Measurements from ENCODE around the gene SPSB1. TPM values are rescaled to one million over a fixed set of nuclear protein-coding genes. Genes with fewer than 3 reads are reported as not detected.

The SPSB1 gene
- 15.1 TPM for total RNA-seq

- peak; percentile 80 for DNase-seq (ENCODE audit: low spot score)
Observed at GRCh38 chr1:9292361-9293240, at the start of gene SPSB1. Gene SPSB1, plus strand, starts transcription at chr1:9292894. Its CDS starts 62,998 bp downstream, at chr1:9355892.

- DNase-seq (ENCODE audit: low spot score) = no peak
Observed at GRCh38 chr1:9243066-9243739, 49.5 kb upstream of the SPSB1 start.

- peak; percentile 79 for DNase-seq (ENCODE audit: low spot score)
Observed at GRCh38 chr1:9244501-9245229, 48.0 kb upstream of the SPSB1 start.

DNA sequence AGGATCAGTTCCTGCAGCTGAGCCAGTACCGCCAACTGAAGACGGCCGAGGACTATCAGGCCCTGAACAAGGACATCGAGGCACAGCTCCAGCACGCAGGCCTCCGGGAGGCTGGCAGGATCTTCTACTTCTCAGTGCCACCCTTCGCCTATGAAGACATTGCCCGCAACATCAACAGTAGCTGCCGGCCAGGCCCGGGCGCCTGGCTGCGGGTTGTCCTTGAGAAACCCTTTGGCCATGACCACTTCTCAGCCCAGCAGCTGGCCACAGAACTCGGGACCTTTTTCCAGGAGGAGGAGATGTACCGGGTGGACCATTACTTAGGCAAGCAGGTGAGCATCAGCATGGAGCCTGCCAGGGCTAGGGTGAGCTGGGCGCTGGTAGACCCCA, 47.5 kb upstream of the SPSB1 start:
- DNase-seq (ENCODE audit: low spot score) = no peak

DNA sequence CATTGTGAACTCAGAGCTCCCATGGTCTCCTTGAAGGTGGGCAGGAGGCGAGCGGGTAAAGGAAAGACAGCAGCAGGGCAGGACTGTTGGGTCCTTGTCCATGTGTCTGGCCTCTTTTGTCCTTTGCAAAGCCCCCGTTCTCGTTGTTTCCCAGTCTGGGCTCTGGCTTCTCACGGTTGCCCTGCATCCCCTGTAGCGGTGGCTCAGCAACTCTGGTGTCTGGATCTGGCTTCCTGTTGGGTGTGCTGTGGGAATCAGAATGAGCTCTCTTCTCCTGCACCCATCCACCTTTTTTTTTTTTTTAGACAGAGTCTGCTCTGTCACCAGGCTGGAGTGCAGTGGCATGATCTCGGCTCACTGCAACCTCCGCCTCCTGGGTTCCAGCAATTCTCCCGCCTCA, 47.0 kb upstream of the SPSB1 start:
- no peak for DNase-seq (ENCODE audit: low spot score)

GRCh38 chr1:9246215-9246614, 46.5 kb upstream of the SPSB1 start:
- no peak for DNase-seq (ENCODE audit: low spot score)

DNA sequence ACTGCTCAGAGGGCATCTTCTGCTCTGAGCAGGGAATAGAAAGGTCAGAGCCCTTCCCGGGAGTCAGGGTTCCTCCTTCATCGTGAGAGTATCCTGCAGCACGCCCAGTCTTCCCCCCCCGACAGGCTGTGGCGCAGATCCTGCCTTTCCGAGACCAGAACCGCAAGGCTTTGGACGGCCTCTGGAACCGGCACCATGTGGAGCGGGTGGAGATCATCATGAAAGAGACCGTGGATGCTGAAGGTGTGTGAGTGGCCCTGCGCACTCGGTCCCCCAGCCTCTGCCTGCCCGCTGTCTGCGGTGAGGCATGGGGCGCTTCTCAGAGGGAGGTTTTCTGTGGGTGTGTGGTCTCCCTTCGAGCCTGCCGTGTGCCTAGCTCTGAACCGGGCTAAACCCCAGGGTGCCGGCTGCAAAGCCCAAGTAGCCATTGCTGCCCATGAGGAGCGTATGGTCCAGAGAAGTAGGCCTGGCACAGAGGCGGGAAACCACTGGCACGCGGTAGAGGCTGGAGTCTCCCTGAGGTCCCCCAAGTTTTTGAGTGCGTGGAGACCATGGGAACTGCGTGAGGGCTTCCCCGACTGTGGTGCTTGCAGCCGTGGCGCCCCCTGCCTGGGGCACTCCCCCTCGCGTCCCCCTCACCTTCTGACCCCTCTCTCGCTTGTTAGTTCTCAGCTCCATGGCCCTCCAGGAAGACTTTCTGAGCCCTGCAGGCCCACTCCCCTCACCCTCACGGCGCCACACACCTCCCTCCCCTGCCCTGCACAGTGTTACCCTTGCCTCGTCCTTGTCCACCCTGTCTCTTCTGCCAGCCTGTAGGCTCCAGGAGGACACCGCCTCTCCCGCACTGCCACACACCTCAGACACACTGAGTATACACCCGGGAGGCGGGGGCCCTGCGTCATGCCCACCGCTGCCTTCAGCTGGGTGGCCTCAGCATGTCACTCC, 45.6 kb upstream of the SPSB1 start:
- no peak for DNase-seq (ENCODE audit: low spot score)

DNA sequence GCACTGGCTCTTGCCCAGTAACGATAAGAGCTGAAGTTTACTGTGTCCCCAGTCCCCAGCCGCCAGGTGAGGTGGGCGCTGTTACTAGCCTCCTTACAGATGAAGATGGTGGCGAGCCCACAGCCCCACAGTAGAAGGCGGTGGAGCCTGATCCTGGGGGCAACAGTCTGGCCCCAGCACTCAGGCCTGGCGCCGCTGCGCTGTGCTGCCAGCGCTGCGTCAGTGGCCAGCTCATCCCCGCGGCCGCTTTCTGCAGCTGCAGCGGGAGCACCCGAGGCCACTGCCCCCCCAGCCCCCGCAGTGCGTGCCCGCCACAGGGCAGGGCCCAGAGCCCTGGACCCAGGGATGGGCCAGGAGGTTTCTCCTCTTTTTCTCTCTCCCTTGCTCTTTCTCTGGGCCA, 44.8 kb upstream of the SPSB1 start:
- no peak for DNase-seq (ENCODE audit: low spot score)

GRCh38 chr1:9248341-9249262, 44.1 kb upstream of the SPSB1 start:
- DNase-seq (ENCODE audit: low spot score) = no peak

DNA sequence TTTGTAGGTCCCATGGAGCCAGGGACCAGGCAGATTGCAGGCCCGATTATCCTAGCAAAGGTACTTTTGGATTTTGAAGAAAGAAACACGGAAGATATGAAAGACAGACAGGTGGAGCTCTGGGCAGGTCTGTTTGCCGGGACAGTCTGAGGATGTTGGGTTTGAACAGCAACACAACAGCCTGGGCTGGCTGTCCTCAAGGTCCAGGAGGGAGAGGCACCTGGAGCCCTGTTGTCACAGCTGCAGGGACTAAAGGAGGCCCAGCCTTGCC, 43.5 kb upstream of the SPSB1 start:
- no peak for DNase-seq (ENCODE audit: low spot score)

DNA sequence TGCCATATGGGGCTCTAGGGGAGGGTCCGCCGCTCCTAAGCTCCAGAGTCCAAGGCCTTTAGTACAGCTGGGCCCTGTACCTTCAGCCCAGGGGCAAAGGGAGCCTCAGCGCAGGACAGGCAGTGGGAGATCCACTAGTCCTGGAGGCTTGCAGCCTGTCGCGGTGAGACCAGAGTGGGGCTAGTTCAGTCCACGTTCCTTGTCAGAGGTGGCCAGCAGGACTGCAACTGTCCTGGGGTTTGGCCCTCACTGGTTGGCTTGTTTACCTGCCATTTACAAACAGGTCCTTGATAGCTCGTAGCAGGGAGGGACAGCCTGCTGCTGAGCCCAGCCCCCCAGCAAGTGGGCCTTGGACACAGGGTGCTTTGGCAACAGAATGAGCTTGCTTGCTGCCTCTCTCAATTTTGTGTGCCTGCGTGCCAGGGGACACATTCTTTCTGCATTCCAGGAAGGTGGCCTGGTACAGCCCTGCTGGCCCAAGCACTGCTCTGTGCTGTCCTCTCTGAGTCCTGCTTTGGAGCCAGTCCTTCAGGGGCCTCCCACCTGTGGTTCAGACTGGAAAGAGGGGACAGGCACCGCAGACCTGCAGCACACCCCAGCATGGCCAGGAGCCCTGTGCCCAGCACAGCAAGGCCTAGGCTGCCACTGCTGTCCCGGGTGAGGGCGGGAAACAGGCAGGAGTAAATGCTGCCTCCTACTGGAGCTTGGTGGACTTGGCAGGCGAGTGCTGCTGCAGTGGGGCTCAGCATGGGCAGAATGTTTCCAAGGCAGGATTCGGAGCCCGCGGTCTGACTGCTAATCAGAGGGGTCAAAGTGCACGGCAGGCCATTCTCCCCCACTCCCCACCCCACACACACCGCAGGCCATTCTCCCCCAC, 42.9 kb upstream of the SPSB1 start:
- no peak for DNase-seq (ENCODE audit: low spot score)

DNA sequence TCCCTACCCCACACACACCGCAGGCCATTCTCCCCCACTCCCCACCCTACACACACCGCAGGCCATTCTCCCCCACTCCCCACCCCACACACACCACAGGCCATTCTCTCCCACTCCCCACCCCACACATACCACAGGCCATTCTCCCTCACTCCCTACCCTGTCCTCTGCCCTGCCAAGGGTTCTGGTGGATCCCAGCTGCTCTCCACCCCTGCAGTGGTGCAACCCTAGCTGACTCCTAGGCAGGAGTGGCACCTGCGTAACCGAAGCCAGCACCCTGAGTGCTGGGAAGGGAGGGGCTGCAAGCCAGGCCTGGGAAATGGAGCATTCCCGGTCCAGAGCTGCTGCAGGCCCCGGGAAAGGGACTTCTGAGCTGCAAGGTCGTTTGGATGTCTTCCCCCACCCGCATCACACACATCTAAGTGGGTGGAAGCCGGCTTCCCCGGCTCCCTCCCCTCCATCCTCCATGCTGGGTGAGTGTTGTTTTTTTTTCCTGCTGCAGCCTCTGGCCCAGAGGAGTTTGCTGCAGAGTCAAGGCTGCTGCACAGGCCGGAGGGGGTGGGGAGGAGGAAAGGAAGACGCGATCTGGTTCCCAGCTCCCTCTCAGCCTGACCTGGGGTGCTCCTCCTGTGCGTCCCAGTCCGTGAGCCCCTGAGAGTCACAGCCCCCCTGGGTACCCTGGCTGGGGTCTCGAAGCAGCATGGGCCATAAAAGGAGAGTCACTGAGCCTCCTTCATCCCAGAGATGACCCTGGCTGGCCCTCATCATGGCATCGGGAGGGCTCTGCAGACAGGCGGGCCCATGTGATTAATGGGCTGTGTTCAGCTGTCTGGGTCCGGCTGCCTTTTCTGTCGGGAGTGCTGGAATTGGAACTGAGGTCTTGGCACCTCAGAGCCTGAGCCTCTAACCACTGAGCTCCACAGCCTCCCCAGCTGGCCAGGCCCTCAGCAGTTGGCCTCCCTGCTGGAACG, 42.0 kb upstream of the SPSB1 start:
- DNase-seq (ENCODE audit: low spot score) = no peak

DNA sequence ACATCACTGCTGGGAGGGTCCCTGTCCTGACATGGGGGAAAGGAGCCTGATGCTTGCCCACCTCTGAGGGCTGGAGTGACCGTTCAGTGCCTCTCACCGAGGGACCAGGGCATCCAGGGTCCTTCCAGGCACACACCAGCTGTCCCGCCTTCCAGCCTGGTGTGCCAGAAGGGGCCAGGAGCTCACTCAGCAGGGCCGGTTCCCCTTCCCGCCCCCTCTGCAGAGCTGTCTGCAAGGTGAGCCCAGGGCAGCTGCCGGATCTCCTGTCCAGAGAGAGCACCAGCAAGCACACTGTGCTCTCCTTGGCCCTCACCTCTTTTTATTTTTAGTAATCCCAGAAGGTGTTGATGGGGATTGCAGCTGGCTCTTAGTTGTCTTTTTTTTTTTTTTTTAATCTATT, 41.2 kb upstream of the SPSB1 start:
- no peak for DNase-seq (ENCODE audit: low spot score)

DNA sequence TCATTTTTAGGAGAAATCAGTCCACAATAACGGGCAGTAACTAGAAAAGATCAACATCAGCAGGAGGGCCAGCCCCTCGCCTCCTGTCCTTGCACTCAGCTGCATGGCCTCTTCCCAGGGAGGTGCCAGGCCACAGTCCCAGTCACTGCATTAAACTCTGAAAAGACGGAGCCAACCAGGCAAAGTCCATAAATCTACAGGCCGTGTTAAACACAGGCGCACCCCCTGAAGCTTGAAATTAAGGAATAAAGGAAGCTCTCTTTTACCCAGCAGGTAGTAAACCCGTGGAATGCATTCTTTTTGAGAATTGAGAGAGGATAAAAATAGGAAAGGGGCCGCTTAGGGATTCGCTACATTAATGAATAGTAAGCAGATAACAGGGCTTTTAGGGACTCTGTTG, 39.7 kb upstream of the SPSB1 start:
- no peak for DNase-seq (ENCODE audit: low spot score)

DNA sequence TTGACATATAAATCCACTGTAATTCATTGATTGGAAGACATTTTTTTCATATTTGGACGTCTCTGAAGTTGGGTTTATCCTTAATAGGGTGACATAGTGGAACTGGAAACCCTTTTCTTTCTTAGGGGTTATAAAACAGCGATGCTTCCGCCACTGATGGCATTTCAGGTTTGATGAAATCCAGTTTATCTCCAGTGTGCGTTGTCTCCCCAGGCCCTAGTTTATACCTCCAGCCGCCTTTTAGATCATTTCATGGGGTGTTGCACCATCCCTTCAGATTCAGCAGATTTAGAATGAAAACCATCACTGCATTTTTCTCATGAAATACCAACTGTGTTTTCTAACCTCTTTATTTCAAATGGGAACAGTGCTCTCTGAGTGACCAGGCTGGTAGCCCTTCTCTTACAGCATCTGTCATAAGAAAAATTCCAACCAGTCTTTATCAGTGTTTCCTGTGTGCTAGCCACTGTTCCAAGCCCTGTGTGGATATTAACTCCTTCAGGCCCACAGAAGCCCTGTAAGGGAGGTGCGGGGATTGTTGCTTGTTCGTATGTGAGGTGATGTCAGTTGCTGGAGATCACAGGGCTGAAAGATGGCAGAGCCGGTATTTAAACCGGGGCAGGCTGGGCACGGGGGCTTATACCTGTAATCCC, 39.1 kb upstream of the SPSB1 start:
- no peak for DNase-seq (ENCODE audit: low spot score)

- DNase-seq (ENCODE audit: low spot score) = no peak
Observed at GRCh38 chr1:9256332-9256731, 36.4 kb upstream of the SPSB1 start.

DNA sequence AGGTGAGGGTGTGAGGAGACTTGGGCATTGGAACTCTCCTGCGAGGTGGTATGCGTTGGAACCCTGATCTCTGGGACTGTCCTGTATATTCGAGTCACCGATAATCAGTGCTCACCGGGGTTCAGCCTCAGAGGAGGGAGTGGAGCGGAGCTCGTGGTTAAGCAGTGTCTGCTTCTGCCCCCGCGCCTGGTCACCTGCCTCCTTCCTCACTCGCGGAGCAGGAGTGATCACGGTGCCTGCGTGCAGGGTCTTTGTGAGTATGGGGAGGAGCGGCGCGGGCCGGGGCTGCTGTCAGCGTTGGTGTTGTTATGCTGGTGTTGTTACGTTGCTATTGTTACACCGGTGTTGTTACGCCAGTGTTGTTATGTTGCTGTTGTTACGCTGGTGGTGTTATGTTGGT, 34.8 kb upstream of the SPSB1 start:
- no peak for DNase-seq (ENCODE audit: low spot score)

GRCh38 chr1:9258629-9259028, 34.1 kb upstream of the SPSB1 start:
- DNase-seq (ENCODE audit: low spot score) = no peak
